HK-2 (cell line): Measurements from ENCODE around the gene SMLR1.
"Not testable (repeated sequence)": the region's sequence is repeated elsewhere in the genome, so short reads cannot be mapped to it uniquely, and the experiment has no call there.

Experiments
- DNase-seq: peaks from one replicate; pipeline ENCODE4 v3.0.0-alpha.2; 2018; ENCODE audit not compliant: unreplicated experiment

Gene SMLR1

DNA sequence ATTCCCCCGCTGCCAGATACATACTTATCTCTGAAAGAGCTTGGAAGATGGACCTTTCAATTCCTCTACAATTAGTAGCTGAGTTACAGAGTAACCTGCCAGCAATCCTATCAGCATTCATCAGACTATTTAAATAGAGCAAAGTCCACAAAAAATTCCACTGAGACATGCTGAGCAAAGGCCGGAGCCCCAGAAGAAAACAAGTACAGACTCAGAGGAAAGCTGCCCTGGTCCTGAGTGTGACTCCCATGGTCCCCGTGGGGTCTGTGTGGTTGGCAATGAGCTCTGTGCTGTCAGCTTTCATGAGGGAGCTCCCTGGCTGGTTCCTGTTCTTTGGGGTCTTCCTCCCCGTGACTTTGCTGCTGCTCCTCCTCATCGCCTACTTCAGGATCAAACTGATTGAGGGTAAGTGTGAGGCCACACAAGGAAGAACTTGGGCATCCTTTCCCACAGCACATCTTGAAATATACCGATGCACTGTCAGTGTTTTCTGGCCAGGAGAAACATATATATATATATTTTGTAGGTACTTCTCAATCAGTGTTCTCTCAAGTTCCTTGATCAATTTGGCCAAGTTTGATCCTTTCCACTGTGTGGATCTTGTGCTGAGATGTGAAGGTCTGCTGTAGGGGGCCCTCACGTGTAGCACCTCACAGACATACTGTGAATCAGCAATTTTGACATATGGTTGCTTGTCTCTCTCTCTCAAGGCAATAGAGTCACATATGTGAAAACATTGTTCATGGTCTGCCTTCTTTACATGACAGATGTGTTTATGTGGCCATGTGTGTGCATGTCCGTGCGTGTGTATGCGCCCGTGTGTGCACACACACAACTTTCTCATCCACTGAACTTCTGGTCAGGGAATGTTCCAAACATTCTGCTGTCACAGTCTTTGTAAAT is at the start of gene SMLR1:
TSS of gene SMLR1 (plus strand) at position 160 of the 903 bp plus-strand sequence. CDS start at position 168, 8 bp downstream.
- no peak for DNase-seq

GRCh38 chr6:130778946-130779657 is 48.1 kb upstream of the SMLR1 start:
- no peak for DNase-seq

DNA sequence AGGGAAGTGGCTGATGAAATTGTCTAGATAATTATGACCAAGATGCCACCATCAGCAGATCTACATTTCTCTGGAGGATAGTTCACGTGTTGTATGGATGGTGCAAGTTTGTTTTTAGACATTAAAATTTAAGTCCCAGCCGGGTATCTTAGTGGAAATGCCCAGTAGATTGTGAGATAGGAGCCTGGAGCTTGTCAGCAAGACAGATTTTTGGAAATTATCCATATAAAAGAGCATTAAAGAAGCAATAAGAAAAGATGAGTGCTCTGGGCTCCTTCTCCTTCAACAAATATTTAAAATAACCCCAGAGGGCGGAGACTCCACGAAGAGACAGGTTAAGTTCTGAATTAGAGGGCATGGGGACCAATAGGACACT is 47.6 kb upstream of the SMLR1 start:
- DNase-seq, result no peak

DNA sequence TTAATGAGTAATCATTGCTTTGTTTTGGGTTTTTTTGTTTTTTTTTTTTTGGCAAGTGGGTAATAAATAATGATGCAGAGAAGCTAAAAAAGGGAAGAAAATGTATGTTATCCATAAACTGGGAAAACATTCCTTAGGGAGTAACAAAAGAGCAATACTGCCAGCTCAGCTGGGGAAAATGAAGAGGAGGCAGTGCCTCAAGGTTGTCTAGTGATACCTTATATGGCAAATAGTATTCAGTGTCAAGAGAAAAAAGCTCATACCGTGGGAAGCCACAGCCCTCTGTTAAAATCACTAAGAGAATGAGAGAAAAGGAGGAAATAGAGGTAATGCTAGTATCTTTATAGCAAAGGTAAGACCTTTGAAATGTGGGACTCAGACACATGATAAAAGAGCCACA is 47.1 kb upstream of the SMLR1 start:
- DNase-seq, result no peak

DNA sequence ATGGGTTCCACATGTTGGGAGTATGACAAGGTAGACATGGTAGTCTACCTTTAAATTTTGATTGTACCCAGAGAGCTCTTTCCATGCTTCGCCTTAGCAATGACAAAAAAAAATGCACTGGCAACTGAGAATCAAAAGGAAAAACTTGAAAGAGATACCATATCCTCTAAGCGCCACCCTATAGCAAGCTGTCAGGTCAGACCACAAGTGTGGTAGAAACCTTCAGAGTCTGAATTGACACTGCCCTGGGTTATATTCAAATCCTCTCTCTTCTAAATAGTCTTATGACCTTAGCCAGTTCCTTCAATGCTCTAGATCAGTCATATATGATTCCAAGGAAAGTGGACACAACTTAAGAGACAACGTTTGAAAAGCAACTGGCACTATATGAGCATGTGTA is 45.6 kb upstream of the SMLR1 start:
- DNase-seq, result no peak

DNA sequence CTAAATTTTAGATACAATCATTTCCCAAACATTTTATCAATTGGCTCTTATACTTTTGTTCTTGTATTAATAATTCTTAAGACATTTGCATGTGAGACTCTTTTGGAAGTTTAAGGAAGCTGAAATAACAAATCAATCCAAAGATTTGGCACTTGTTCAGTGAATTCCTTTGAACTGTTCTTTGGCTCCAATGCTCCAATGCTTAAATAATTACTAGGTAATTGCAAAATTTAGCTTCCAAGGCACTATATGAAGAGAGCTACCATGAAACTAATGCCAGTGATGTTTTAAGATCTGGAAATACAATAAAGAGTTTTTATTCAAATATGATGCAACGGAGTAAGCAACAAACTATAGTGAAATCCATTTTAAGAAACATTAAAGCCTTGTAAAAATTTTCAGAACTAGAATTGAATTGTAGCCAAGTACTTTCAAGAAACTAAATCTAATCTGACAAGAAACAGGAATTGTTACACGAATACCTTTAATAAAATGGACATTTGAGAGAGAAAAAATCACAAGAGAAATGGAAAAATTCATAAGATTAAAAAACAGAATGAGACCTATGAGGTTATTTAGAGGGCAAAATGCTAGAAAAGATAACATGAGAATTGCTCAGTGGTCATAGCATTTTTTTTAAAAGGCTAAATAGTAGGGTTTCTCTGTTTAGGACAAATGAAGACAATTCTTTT is 43.6 kb upstream of the SMLR1 start:
- DNase-seq, result no peak

DNA sequence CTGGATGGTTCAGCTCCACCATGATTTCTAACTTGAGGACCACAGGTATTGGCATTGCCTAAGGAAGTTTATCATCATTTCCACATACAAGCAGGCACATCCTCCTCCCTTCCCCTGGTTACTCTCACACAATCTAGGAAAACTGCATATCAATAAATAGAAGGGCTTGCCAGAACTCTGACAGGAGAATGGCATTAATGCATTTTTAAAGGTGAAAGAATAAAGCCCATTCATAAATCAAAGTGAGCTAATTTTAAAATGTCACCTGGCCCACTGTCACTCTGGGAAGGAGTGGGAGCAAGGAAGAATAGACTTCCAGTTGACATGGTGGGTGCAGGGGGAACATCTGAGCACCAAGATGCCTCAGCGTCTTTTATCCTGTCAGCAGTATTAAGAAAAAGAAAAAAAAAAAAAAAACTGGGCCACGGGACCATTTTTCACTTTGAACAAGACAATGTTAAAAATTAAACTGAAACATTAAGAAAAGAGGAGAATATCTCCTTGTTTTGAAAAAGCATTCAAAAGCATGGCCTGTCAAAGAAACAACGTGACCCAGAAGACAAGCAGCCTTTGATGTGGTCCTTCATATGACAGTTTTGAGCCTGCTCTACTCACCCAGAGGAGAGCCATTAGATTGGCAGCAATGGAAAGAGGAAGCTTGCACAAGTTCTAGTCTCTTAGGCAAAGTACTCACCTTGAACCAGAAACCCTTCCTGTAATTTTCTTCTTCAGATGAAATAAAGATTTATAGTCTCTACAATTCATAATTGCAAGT is 39.3 kb upstream of the SMLR1 start:
- no peak for DNase-seq

DNA sequence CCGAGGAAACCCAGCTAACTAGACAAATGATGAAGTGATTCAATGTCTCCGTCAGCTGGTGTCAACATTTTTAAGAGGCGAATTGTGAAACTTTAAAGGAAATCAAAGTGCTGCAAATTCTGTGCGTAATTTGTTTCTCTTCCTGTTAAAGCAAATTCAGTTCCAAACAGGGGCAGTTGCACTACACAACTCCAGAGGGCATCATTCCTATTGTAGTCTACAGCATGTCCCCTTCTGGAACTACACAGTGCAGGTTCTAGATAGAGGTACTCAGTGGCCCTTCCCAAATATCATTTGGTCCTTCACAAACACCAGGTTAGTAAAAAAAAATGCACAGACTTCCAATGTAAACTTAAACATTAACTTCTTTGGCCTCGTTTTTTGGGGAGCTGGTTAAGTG is 38.3 kb upstream of the SMLR1 start:
- DNase-seq, result no peak

DNA sequence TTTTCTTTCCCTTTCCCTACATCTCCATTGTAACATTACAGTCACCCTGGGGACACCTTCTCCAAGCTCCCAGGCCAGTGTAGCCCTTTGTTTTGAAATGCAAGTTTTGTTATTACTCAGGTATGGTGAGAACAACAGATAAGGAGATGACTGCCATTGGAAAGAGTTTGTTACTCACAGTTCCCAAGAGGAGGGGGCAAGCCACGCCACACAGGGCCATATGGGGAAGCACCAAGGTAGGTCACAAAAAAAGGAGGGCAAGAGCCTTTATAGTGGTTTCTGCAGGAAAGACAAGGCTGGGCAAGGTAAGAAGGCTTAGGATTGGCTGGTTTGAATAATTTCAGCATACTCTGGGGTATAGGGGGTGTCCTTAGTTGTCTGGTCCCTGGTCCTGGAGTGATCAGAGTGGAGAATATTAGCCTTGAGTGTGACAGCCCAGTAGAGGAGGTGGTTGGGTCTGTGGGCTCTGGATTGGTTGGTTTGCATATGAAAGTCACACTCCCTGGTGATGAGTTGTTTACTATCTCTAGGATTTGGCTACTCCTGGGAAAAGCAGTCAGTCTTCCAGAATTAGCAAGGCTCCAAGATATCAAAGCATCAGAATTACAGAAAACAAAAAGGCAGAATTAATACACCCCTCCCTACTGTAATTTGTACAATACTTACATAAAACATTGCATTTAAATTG is 33.1 kb upstream of the SMLR1 start:
- DNase-seq, result no peak

DNA sequence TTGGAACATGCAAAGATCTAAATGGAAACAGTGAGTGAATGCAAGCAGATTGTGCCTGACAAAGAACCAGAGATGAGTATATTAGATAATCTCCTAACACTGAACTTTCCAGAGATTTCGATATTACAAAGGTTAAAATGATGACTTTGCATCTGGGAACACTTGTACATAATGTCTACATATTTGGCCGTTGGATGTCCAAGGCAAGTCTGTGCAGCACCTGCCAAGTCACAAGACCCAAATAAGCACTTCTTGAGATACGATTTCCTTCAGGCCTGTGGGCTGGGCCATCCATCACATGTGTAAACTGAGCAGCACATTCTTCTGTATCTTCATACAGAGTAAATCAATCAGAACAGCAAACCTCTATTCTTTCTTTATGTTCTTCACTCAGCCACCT is 32.5 kb upstream of the SMLR1 start:
- DNase-seq, result no peak

GRCh38 chr6:130796313-130796905 is 30.8 kb upstream of the SMLR1 start:
- no peak for DNase-seq

DNA sequence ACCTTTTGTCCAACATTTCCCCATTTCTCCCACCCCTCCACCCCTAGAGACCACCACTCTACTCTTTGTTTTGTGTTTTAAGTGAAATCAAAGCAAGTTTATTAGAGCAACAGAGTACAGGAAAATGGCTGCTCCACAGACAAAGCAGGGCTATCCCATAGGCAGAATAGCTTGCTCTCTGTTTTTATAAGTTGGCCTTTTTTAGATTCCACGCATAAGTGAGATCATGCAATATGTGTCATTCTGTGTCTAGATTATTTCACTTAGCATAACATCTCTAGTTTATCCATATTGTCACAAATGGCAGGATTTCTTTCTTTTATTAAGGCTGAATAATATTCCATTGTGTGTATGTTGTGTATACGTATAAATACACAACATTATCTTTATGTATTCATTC is 30.1 kb upstream of the SMLR1 start:
- DNase-seq, result no peak

DNA sequence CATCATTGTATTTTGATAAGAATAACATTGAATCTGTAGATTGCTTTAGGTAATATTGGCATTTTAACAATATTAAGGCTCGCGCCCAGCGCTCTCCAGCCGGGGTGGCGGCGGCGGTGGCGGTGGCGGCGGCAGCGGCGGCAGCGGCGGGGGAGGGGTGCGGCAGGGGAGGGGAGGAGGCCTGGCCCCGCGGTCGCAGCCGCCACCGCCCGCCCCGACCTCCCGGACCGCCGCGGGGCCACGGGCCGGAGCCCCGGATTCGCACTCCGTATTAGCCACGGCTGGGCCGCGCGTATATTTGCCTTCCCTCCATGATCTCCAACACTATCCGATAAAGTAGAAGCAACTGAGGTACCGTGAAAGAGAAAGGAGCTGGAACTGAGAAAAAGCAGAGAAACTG is 25.8 kb upstream of the SMLR1 start:
- not testable (repeated sequence) for DNase-seq

GRCh38 chr6:130810307-130811030 is 16.7 kb upstream of the SMLR1 start:
- no peak for DNase-seq

DNA sequence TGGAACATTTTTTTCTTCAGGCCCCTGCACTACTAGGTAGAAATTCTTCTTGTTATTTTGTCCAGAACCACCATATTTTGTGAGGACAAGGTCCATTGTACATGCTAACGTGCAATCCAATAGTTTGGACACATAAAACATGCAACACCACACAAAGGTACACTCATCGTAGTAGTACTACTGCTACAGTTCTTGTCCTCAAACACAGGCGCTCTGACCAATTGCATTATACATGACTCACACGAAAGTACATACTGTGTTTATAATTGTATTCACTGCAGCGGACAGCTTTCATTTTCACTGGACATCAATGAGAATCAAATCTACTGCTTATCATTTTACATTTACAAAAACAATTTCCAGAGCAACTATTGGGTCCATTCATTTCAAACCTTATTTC is 15.3 kb upstream of the SMLR1 start:
- no peak for DNase-seq

GRCh38 chr6:130814506-130814905 is 12.7 kb upstream of the SMLR1 start:
- DNase-seq, result no peak

- no peak for DNase-seq
Observed at GRCh38 chr6:130815200-130816071, 11.8 kb upstream of the SMLR1 start.

DNA sequence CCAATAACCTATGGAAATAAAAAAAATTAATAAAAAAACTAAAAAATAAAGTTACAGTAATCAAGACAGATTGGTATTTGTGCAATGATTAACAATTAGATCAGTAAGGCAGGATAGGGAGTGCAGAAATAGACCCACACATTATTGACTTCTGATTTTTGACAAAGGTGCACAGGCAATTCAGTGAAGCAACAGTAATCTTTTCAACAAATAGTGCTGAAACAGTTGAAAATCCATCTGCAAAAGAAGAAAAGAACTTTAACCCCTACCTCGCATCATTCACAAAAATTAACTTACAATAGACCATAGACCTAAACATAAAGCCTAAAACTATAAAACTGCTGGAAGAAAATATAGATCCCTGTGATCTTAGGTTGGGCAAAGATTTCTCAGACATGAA is 4.5 kb upstream of the SMLR1 start:
- DNase-seq, result no peak
